Activated naive CD8-positive, alpha-beta T cell (primary cell): ENCODE measurements around the gene NKAIN2.

ENCODE experiments used
- H3K27ac Mint-ChIP-seq: one replicate; pipeline ENCODE4 v1.8.0; 2021; ENCODE audit warnings: mixed read lengths
- H3K27me3 Mint-ChIP-seq: one replicate; pipeline ENCODE4 v1.8.0; 2021; ENCODE audit warnings: mixed read lengths
- H3K36me3 Mint-ChIP-seq: one replicate; pipeline ENCODE4 v1.8.0; 2021; ENCODE audit warnings: mixed read lengths
- H3K4me1 Mint-ChIP-seq: one replicate; pipeline ENCODE4 v1.8.0; 2021; ENCODE audit warnings: low read depth, mixed read lengths
- H3K4me3 Mint-ChIP-seq: one replicate; pipeline ENCODE4 v1.8.0; 2021; ENCODE audit warnings: mild to moderate bottlenecking, mixed read lengths
- H3K9me3 Mint-ChIP-seq: one replicate; pipeline ENCODE4 v1.8.0; 2021; ENCODE audit warnings: low read depth, mixed read lengths

The NKAIN2 gene

GRCh38 chr6:124493259-124493658 is 689.6 kb downstream of the NKAIN2 start:
- no peak overlapping the region for H3K27ac Mint-ChIP-seq
- no peaks in the 10 kb centered on the region for H3K4me1 Mint-ChIP-seq
- H3K4me3 Mint-ChIP-seq: no peak overlapping the region
- no peaks in the 10 kb centered on the region for H3K36me3 Mint-ChIP-seq
- peaks cover 14% of the 10 kb centered on the region for H3K9me3 Mint-ChIP-seq
- H3K27me3 Mint-ChIP-seq: no peaks in the 10 kb centered on the region

- Mint-ChIP-seq H3K27me3 (no peaks in the 10 kb centered on the region), H3K36me3 (no peaks in the 10 kb centered on the region), H3K27ac (no peak overlapping the region), H3K4me1 (no peaks in the 10 kb centered on the region), H3K4me3 (no peak overlapping the region), H3K9me3 (peaks cover 9% of the 10 kb centered on the region)
These were observed 691.4 kb downstream of the NKAIN2 start for GRCh38 chr6:124494956-124495664.

- H3K36me3 Mint-ChIP-seq: no peaks in the 10 kb centered on the region
- H3K27ac Mint-ChIP-seq: no peak overlapping the region
- H3K9me3 Mint-ChIP-seq: peaks cover 9% of the 10 kb centered on the region
- no peak overlapping the region for H3K4me3 Mint-ChIP-seq
- H3K27me3 Mint-ChIP-seq: no peaks in the 10 kb centered on the region
- H3K4me1 Mint-ChIP-seq: no peaks in the 10 kb centered on the region
These were observed 692.1 kb downstream of the NKAIN2 start for GRCh38 chr6:124495665-124496190.

- H3K27ac Mint-ChIP-seq: no peak overlapping the region
- H3K27me3 Mint-ChIP-seq: no peaks in the 10 kb centered on the region
- no peaks in the 10 kb centered on the region for H3K36me3 Mint-ChIP-seq
- peaks cover 9% of the 10 kb centered on the region for H3K9me3 Mint-ChIP-seq
- H3K4me1 Mint-ChIP-seq: no peaks in the 10 kb centered on the region
- H3K4me3 Mint-ChIP-seq: no peak overlapping the region
These were observed 692.7 kb downstream of the NKAIN2 start for GRCh38 chr6:124496334-124496733.

GRCh38 chr6:124512431-124512830 is 708.8 kb downstream of the NKAIN2 start:
- H3K27me3 Mint-ChIP-seq: no peaks in the 10 kb centered on the region

GRCh38 chr6:124517339-124517738 is 713.7 kb downstream of the NKAIN2 start:
- Mint-ChIP-seq H3K4me3 (no peak overlapping the region), H3K9me3 (no peaks in the 10 kb centered on the region), H3K27me3 (no peaks in the 10 kb centered on the region), H3K4me1 (no peaks in the 10 kb centered on the region), H3K36me3 (no peaks in the 10 kb centered on the region), H3K27ac (no peak overlapping the region)

More at GRCh38 chr6:124512431-124512830, 708.8 kb downstream of the NKAIN2 start:
- no peaks in the 10 kb centered on the region for H3K4me1 Mint-ChIP-seq
- H3K36me3 Mint-ChIP-seq: no peaks in the 10 kb centered on the region
- no peak overlapping the region for H3K4me3 Mint-ChIP-seq
- H3K9me3 Mint-ChIP-seq: peaks cover 7% of the 10 kb centered on the region
- H3K27ac Mint-ChIP-seq: no peak overlapping the region

GRCh38 chr6:124520514-124520913 is 716.8 kb downstream of the NKAIN2 start:
- no peaks in the 10 kb centered on the region for H3K27me3 Mint-ChIP-seq
- no peak overlapping the region for H3K27ac Mint-ChIP-seq
- H3K4me3 Mint-ChIP-seq: no peak overlapping the region
- no peaks in the 10 kb centered on the region for H3K36me3 Mint-ChIP-seq
- H3K9me3 Mint-ChIP-seq: no peaks in the 10 kb centered on the region
- no peaks in the 10 kb centered on the region for H3K4me1 Mint-ChIP-seq

GRCh38 chr6:124522335-124522734 is 718.7 kb downstream of the NKAIN2 start:
- H3K4me3 Mint-ChIP-seq: no peak overlapping the region
- no peaks in the 10 kb centered on the region for H3K36me3 Mint-ChIP-seq

GRCh38 chr6:124524491-124525200 is 721.0 kb downstream of the NKAIN2 start:
- Mint-ChIP-seq H3K9me3 (no peaks in the 10 kb centered on the region), H3K27me3 (no peaks in the 10 kb centered on the region), H3K4me3 (no peak overlapping the region), H3K36me3 (no peaks in the 10 kb centered on the region), H3K27ac (no peak overlapping the region), H3K4me1 (no peaks in the 10 kb centered on the region)

More at GRCh38 chr6:124522335-124522734, 718.7 kb downstream of the NKAIN2 start:
- H3K4me1 Mint-ChIP-seq: no peaks in the 10 kb centered on the region
- no peaks in the 10 kb centered on the region for H3K27me3 Mint-ChIP-seq
- no peaks in the 10 kb centered on the region for H3K9me3 Mint-ChIP-seq
- H3K27ac Mint-ChIP-seq: no peak overlapping the region

- Mint-ChIP-seq H3K27ac (no peak overlapping the region), H3K4me1 (no peaks in the 10 kb centered on the region), H3K36me3 (no peaks in the 10 kb centered on the region), H3K9me3 (no peaks in the 10 kb centered on the region), H3K27me3 (no peaks in the 10 kb centered on the region), H3K4me3 (no peak overlapping the region)
These were observed 727.3 kb downstream of the NKAIN2 start for GRCh38 chr6:124530926-124531325.

GRCh38 chr6:124535299-124535698 is 731.6 kb downstream of the NKAIN2 start:
- H3K27me3 Mint-ChIP-seq: no peaks in the 10 kb centered on the region
- no peak overlapping the region for H3K4me3 Mint-ChIP-seq
- no peaks in the 10 kb centered on the region for H3K4me1 Mint-ChIP-seq
- H3K9me3 Mint-ChIP-seq: no peaks in the 10 kb centered on the region
- no peak overlapping the region for H3K27ac Mint-ChIP-seq
- H3K36me3 Mint-ChIP-seq: no peaks in the 10 kb centered on the region

- no peaks in the 10 kb centered on the region for H3K27me3 Mint-ChIP-seq
- H3K9me3 Mint-ChIP-seq: no peaks in the 10 kb centered on the region
- H3K4me3 Mint-ChIP-seq: no peak overlapping the region
- H3K4me1 Mint-ChIP-seq: no peaks in the 10 kb centered on the region
- H3K36me3 Mint-ChIP-seq: no peaks in the 10 kb centered on the region
- peak overlapping the region; percentile 16 for H3K27ac Mint-ChIP-seq
These were observed 732.1 kb downstream of the NKAIN2 start for GRCh38 chr6:124535746-124536145.

GRCh38 chr6:124536157-124536841 is 732.6 kb downstream of the NKAIN2 start:
- Mint-ChIP-seq H3K9me3 (no peaks in the 10 kb centered on the region), H3K27me3 (no peaks in the 10 kb centered on the region), H3K4me1 (no peaks in the 10 kb centered on the region), H3K36me3 (no peaks in the 10 kb centered on the region), H3K27ac (no peak overlapping the region), H3K4me3 (no peak overlapping the region)

- H3K4me3 Mint-ChIP-seq: no peak overlapping the region
- H3K27me3 Mint-ChIP-seq: no peaks in the 10 kb centered on the region
- H3K4me1 Mint-ChIP-seq: no peaks in the 10 kb centered on the region
- no peak overlapping the region for H3K27ac Mint-ChIP-seq
- no peaks in the 10 kb centered on the region for H3K9me3 Mint-ChIP-seq
- H3K36me3 Mint-ChIP-seq: no peaks in the 10 kb centered on the region
These were observed 733.2 kb downstream of the NKAIN2 start for GRCh38 chr6:124536842-124537191.

GRCh38 chr6:124539096-124539495 is 735.4 kb downstream of the NKAIN2 start:
- Mint-ChIP-seq H3K9me3 (no peaks in the 10 kb centered on the region), H3K4me3 (no peak overlapping the region), H3K27me3 (no peaks in the 10 kb centered on the region), H3K36me3 (no peaks in the 10 kb centered on the region), H3K4me1 (no peaks in the 10 kb centered on the region), H3K27ac (no peak overlapping the region)
